AG09319 (cell line): ENCODE measurements around the gene TROAP.

ENCODE experiments used
- DNase-seq: peaks from one replicate; pipeline ENCODE4 v3.0.0-alpha.2; 2010; ENCODE audit warnings: low read depth; ENCODE audit errors: extremely low read depth
- TF ChIP-seq, protein P1 (sequence below): IDR thresholded peaks from 2 replicates; pipeline ENCODE4 v1.5.1; 2011; ENCODE audit warnings: low read depth, mild to moderate bottlenecking, inconsistent platforms, low read length, moderate library complexity

Gene TROAP

GRCh38 chr12:49346659-49347310 lies 23.7 kb downstream of the TROAP start, which contains the start of gene DNAJC22:
Gene DNAJC22 (plus strand): TSS chr12:49346888. CDS start chr12:49348873, 1,985 bp downstream.
- TF ChIP-seq, protein P1, sequence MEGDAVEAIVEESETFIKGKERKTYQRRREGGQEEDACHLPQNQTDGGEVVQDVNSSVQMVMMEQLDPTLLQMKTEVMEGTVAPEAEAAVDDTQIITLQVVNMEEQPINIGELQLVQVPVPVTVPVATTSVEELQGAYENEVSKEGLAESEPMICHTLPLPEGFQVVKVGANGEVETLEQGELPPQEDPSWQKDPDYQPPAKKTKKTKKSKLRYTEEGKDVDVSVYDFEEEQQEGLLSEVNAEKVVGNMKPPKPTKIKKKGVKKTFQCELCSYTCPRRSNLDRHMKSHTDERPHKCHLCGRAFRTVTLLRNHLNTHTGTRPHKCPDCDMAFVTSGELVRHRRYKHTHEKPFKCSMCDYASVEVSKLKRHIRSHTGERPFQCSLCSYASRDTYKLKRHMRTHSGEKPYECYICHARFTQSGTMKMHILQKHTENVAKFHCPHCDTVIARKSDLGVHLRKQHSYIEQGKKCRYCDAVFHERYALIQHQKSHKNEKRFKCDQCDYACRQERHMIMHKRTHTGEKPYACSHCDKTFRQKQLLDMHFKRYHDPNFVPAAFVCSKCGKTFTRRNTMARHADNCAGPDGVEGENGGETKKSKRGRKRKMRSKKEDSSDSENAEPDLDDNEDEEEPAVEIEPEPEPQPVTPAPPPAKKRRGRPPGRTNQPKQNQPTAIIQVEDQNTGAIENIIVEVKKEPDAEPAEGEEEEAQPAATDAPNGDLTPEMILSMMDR, result no peak
- no peak for DNase-seq

- TF ChIP-seq, protein P1, result peak; percentile 88
- DNase-seq, result no peak
These were observed 24.5 kb downstream of the TROAP start for GRCh38 chr12:49347311-49348193.

GRCh38 chr12:49348781-49349180 lies 25.7 kb downstream of the TROAP start:
- DNase-seq, result no peak
- TF ChIP-seq, protein P1, result no peak

DNA sequence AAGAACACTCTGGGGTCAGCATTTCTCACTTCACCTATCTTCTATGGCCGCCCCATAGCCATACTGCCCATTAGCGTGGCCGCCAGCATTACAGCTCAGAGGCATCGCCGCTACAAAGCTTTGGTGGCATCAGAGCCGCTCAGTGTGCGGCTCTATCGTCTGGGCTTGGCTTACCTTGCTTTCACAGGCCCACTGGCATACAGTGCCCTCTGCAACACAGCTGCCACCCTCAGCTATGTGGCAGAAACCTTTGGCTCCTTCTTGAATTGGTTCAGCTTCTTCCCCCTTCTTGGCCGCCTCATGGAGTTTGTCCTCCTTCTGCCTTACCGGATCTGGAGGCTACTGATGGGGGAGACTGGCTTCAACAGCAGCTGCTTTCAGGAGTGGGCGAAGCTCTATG lies 26.2 kb downstream of the TROAP start:
- TF ChIP-seq, protein P1, result no peak
- no peak for DNase-seq

DNA sequence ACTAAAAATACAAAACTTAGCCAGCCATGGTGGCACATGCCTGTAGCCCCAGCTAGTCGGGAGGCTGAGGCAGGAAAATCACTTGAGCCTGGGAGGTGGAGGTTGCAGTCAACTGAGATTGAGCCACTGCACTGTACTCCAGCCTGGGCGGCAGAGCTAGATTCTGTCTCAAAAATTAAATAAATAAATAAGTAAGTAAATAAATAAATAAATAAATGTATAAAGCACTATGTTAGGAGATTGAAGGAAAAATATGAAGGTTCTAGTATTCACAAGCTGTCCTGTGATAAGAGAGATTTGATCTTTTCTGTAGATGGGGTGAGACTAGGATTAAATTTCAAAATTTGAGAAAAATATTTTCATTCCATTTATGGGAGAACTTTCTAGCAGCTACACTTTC lies 29.3 kb downstream of the TROAP start:
- TF ChIP-seq, protein P1, result no peak
- no peak for DNase-seq

GRCh38 chr12:49355913-49356312 lies 32.9 kb downstream of the TROAP start:
- DNase-seq, result no peak

More at GRCh38 chr12:49355913-49356312, 32.9 kb downstream of the TROAP start:
- TF ChIP-seq, protein P1, result no peak
